Adipocyte (in vitro differentiated cells): ENCODE results near the gene STPG1.

Experiments
- DNase-seq: peaks from one replicate; pipeline ENCODE4 v3.0.0-alpha.2; 2015; ENCODE audit warnings: low read depth
- H3K27me3 ChIP-seq: replicated peaks from 2 replicates; pipeline ENCODE4 v1.7.0; 2013; ENCODE audit warnings: mild to moderate bottlenecking, low read length, moderate library complexity; ENCODE audit not compliant: control insufficient read depth, insufficient read depth
- H3K36me3 ChIP-seq: 2 replicates; pipeline ENCODE4 v1.7.0; 2013; ENCODE audit warnings: low read length, mild to moderate bottlenecking, moderate library complexity; ENCODE audit not compliant: control insufficient read depth, insufficient read depth, severe bottlenecking
- H3K4me1 ChIP-seq: 2 replicates; pipeline ENCODE4 v1.7.0; 2013; ENCODE audit warnings: mild to moderate bottlenecking, low read length, moderate library complexity; ENCODE audit not compliant: control insufficient read depth, insufficient read depth
- H3K4me3 ChIP-seq: 2 replicates; pipeline ENCODE4 v1.7.0; 2013; ENCODE audit warnings: mild to moderate bottlenecking, low read length, moderate library complexity
- H3K9ac ChIP-seq: 2 replicates; pipeline ENCODE4 v1.7.0; 2013; ENCODE audit warnings: mild to moderate bottlenecking, low read length, moderate library complexity
- H3K9me3 ChIP-seq: 2 replicates; pipeline ENCODE4 v1.7.0; 2013; ENCODE audit warnings: mild to moderate bottlenecking, low read length, moderate library complexity; ENCODE audit not compliant: control insufficient read depth

The STPG1 gene

GRCh38 chr1:24336075-24336474 lies 77.5 kb downstream of the STPG1 start:
- Histone ChIP-seq H3K4me1 (no peaks in the 10 kb centered on the region), H3K4me3 (no peak overlapping the region), H3K36me3 (no peaks in the 10 kb centered on the region), H3K9me3 (no peaks in the 10 kb centered on the region), H3K9ac (no peak overlapping the region), H3K27me3 (peaks cover 10% of the 10 kb centered on the region)
- DNase-seq = no peak

GRCh38 chr1:24331961-24332673 lies 81.5 kb downstream of the STPG1 start:
- Histone ChIP-seq H3K36me3 (no peaks in the 10 kb centered on the region), H3K27me3 (peaks cover 8% of the 10 kb centered on the region), H3K4me3 (no peak overlapping the region), H3K9ac (no peak overlapping the region), H3K9me3 (no peaks in the 10 kb centered on the region), H3K4me1 (peaks cover 11% of the 10 kb centered on the region)
- DNase-seq = no peak

GRCh38 chr1:24329797-24330543 lies 83.6 kb downstream of the STPG1 start:
- peaks cover 11% of the 10 kb centered on the region for H3K4me1 ChIP-seq
- H3K36me3 ChIP-seq = no peaks in the 10 kb centered on the region
- H3K4me3 ChIP-seq = no peak overlapping the region
- peaks cover 13% of the 10 kb centered on the region for H3K27me3 ChIP-seq
- no peaks in the 10 kb centered on the region for H3K9me3 ChIP-seq
- H3K9ac ChIP-seq = no peak overlapping the region
- DNase-seq = peak; percentile 80

GRCh38 chr1:24329331-24329730 lies 84.3 kb downstream of the STPG1 start:
- Histone ChIP-seq H3K9me3 (no peaks in the 10 kb centered on the region), H3K9ac (no peak overlapping the region), H3K27me3 (peaks cover 13% of the 10 kb centered on the region), H3K4me3 (no peak overlapping the region), H3K36me3 (no peaks in the 10 kb centered on the region), H3K4me1 (peaks cover 11% of the 10 kb centered on the region)
- no peak for DNase-seq

- H3K27me3 ChIP-seq = peaks cover 20% of the 10 kb centered on the region
- peak; percentile 32 for DNase-seq
- H3K36me3 ChIP-seq = no peaks in the 10 kb centered on the region
- peaks cover 11% of the 10 kb centered on the region for H3K4me1 ChIP-seq
- no peak overlapping the region for H3K4me3 ChIP-seq
- no peak overlapping the region for H3K9ac ChIP-seq
- H3K9me3 ChIP-seq = no peaks in the 10 kb centered on the region
Observed at GRCh38 chr1:24327891-24328290, 85.7 kb downstream of the STPG1 start.

- DNase-seq = no peak
- Histone ChIP-seq H3K4me1 (peaks cover 14% of the 10 kb centered on the region), H3K9ac (no peak overlapping the region), H3K4me3 (no peak overlapping the region), H3K27me3 (peaks cover 19% of the 10 kb centered on the region), H3K9me3 (no peaks in the 10 kb centered on the region), H3K36me3 (no peaks in the 10 kb centered on the region)
Observed at GRCh38 chr1:24327486-24327885, 86.1 kb downstream of the STPG1 start.

- H3K4me1 ChIP-seq = peaks cover 15% of the 10 kb centered on the region
- H3K36me3 ChIP-seq = no peaks in the 10 kb centered on the region
- H3K9ac ChIP-seq = no peak overlapping the region
- no peaks in the 10 kb centered on the region for H3K9me3 ChIP-seq
- no peak for DNase-seq
- H3K27me3 ChIP-seq = peaks cover 26% of the 10 kb centered on the region
- no peak overlapping the region for H3K4me3 ChIP-seq
Observed at GRCh38 chr1:24325587-24326449, 87.8 kb downstream of the STPG1 start.

- no peak overlapping the region for H3K9ac ChIP-seq
- H3K4me1 ChIP-seq = peaks cover 9% of the 10 kb centered on the region
- no peaks in the 10 kb centered on the region for H3K9me3 ChIP-seq
- DNase-seq = no peak
- no peaks in the 10 kb centered on the region for H3K36me3 ChIP-seq
- peaks cover 35% of the 10 kb centered on the region for H3K27me3 ChIP-seq
- no peak overlapping the region for H3K4me3 ChIP-seq
Observed at GRCh38 chr1:24324903-24325302, 88.7 kb downstream of the STPG1 start.

- no peaks in the 10 kb centered on the region for H3K9me3 ChIP-seq
- no peak overlapping the region for H3K9ac ChIP-seq
- no peaks in the 10 kb centered on the region for H3K36me3 ChIP-seq
- H3K27me3 ChIP-seq = peaks cover 46% of the 10 kb centered on the region
- no peak for DNase-seq
- H3K4me3 ChIP-seq = no peak overlapping the region
- H3K4me1 ChIP-seq = peaks cover 10% of the 10 kb centered on the region
Observed at GRCh38 chr1:24323281-24323680, 90.3 kb downstream of the STPG1 start.

- Histone ChIP-seq H3K9me3 (no peaks in the 10 kb centered on the region), H3K36me3 (no peaks in the 10 kb centered on the region), H3K9ac (peak overlapping the region; percentile 71), H3K4me3 (peak overlapping the region; percentile 77), H3K27me3 (peaks cover 46% of the 10 kb centered on the region), H3K4me1 (peaks cover 13% of the 10 kb centered on the region)
- peak; percentile 9 for DNase-seq
Observed at GRCh38 chr1:24322470-24323177, 91.0 kb downstream of the STPG1 start.
